KOPT-K1 (cell line): ENCODE measurements around the gene SATB2.

ENCODE experiments used
- H3K27ac ChIP-seq: fragments of 200-600 bp; sonication (generic); 2 replicates; pipeline ENCODE4 v1.5.1; 2016; ENCODE audit warnings: antibody characterized with exemption, mild to moderate bottlenecking, low read depth, low read length; ENCODE audit not compliant: poor library complexity, severe bottlenecking
- H3K36me3 ChIP-seq: fragments of 200-600 bp; sonication (generic); 2 replicates; pipeline ENCODE4 v1.5.1; 2017; ENCODE audit warnings: antibody characterized with exemption, mild to moderate bottlenecking, low read length, moderate library complexity; ENCODE audit not compliant: insufficient read depth
- H3K9me3 ChIP-seq: fragments of 200-600 bp; sonication (generic); 2 replicates; pipeline ENCODE4 v1.5.1; 2017; ENCODE audit warnings: antibody characterized with exemption, low read length, mild to moderate bottlenecking; ENCODE audit not compliant: insufficient read depth, poor library complexity, severe bottlenecking

SATB2 gene

GRCh38 chr2:199312931-199313330 lies 144.8 kb downstream of the SATB2 start:
- H3K36me3 ChIP-seq: no peaks in the 10 kb centered on the region
- no peaks in the 10 kb centered on the region for H3K9me3 ChIP-seq

GRCh38 chr2:199310771-199311585 lies 146.8 kb downstream of the SATB2 start:
- Histone ChIP-seq H3K36me3 (no peaks in the 10 kb centered on the region), H3K9me3 (no peaks in the 10 kb centered on the region), H3K27ac (no peak overlapping the region)

More at GRCh38 chr2:199312931-199313330, 144.8 kb downstream of the SATB2 start:
- H3K27ac ChIP-seq: no peak overlapping the region

- no peaks in the 10 kb centered on the region for H3K36me3 ChIP-seq
- no peak overlapping the region for H3K27ac ChIP-seq
- H3K9me3 ChIP-seq: no peaks in the 10 kb centered on the region
These were observed 147.8 kb downstream of the SATB2 start for GRCh38 chr2:199309973-199310372.

DNA sequence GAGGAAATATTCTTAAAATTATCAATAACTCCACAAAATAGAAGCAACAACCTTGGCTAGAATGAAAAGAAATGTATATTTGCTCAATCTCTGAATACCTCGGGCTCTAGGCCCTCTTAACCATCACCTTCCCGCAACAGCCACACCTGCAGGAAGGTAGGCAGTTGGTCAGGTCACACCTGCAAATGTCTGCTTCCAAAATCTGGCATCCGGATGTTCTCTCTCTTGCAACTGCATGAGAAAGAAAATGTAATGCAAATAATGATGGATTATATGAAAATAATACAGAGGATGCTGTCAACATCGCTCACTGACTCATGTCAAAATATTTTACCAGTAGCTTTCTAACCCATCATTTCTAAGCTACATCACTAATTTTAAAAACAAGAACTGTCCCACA lies 148.3 kb downstream of the SATB2 start:
- Histone ChIP-seq H3K9me3 (no peaks in the 10 kb centered on the region), H3K36me3 (no peaks in the 10 kb centered on the region), H3K27ac (no peak overlapping the region)

DNA sequence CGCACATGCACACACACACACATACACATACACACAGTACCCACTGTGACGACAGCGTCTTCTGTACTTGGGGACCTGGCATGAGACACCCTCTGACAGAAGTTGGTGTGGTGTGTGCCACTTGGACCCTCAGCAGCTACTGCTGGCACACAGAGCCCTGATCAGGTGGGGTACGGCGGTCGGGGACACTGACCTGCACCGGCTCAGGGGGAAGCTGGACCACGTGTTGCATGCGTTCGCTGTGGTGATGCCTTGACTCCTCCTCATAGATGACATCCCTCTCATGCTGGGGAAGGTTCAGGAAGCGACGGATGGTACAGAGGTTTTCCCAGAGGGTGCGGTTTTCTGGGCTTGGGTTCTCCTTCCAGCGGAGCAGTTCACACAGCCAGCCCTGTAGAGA lies 149.2 kb downstream of the SATB2 start:
- Histone ChIP-seq H3K9me3 (no peaks in the 10 kb centered on the region), H3K27ac (no peak overlapping the region), H3K36me3 (no peaks in the 10 kb centered on the region)

GRCh38 chr2:199307461-199307860 lies 150.3 kb downstream of the SATB2 start:
- no peak overlapping the region for H3K27ac ChIP-seq
- no peaks in the 10 kb centered on the region for H3K36me3 ChIP-seq
- no peaks in the 10 kb centered on the region for H3K9me3 ChIP-seq

DNA sequence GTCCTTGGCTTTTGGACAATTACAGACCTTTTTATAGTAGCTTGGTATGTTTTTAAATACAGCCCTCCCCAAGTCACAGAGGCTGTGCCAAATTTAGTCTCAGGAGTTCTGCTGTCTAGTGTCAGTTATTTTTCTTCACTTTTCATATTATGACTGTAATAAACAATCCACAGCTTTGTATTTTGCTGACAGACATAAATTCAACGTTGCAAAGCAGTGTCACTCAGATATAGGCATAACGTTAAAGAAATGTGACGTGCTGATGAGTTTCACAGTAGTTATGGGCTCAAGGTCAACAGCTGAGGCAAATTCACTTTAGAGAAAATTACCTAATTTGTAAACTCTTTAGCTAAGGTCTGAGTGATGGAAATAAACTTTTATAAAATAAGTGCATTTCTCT lies 151.6 kb downstream of the SATB2 start:
- H3K27ac ChIP-seq: no peak overlapping the region

GRCh38 chr2:199303728-199304177 lies 154.0 kb downstream of the SATB2 start:
- Histone ChIP-seq H3K36me3 (no peaks in the 10 kb centered on the region), H3K9me3 (no peaks in the 10 kb centered on the region), H3K27ac (no peak overlapping the region)

More for the DNA sequence above, 151.6 kb downstream of the SATB2 start:
- Histone ChIP-seq H3K36me3 (no peaks in the 10 kb centered on the region), H3K9me3 (no peaks in the 10 kb centered on the region)

DNA sequence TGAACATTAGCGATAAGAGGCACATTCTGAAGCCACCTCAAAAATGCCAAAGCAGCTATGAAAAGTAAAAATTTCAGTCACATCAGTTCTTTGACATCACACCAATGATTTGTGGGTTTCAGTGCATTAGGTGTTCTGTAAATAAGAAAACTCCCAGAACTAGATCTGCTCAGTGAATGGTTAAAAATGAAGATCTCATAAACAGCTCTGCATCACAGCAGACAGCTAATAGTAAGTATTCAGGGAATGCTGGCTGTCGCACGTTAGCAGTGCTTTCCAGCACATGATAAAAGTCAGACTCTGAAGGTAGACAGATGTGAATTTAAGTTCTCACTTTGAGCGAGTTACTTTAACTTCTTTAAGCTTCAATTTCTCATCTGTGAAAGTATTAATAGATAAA lies 154.9 kb downstream of the SATB2 start:
- H3K27ac ChIP-seq: no peak overlapping the region
- H3K9me3 ChIP-seq: no peaks in the 10 kb centered on the region
- no peaks in the 10 kb centered on the region for H3K36me3 ChIP-seq

DNA sequence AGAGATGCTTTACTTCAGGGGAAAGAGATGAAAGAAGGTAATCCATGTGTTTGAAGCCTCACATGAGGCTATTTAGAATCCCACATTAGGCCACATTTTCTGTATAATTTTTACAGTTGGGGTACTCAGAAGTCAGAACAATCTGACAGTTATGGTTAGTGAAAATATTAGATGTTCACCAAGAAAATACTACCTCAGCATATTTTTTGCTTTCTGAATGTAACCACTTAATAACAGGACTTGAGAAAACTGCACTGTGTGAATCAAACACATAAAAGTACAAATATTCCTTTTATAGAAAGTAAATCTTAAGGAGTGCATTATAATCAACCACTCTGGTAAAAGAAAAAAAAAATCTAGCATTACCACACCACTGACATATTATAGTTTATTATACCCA lies 169.3 kb downstream of the SATB2 start:
- no peaks in the 10 kb centered on the region for H3K36me3 ChIP-seq
- H3K27ac ChIP-seq: no peak overlapping the region
- no peaks in the 10 kb centered on the region for H3K9me3 ChIP-seq

- H3K27ac ChIP-seq: no peak overlapping the region
- H3K36me3 ChIP-seq: no peaks in the 10 kb centered on the region
- H3K9me3 ChIP-seq: no peaks in the 10 kb centered on the region
These were observed 175.4 kb downstream of the SATB2 start for GRCh38 chr2:199282309-199282708.

GRCh38 chr2:199279146-199279545 lies 178.6 kb downstream of the SATB2 start:
- no peak overlapping the region for H3K27ac ChIP-seq
- no peaks in the 10 kb centered on the region for H3K36me3 ChIP-seq
- H3K9me3 ChIP-seq: no peaks in the 10 kb centered on the region

GRCh38 chr2:199278099-199278498 lies 179.6 kb downstream of the SATB2 start:
- Histone ChIP-seq H3K36me3 (no peaks in the 10 kb centered on the region), H3K27ac (no peak overlapping the region), H3K9me3 (no peaks in the 10 kb centered on the region)

GRCh38 chr2:199273042-199273511 lies 184.7 kb downstream of the SATB2 start:
- Histone ChIP-seq H3K36me3 (no peaks in the 10 kb centered on the region), H3K9me3 (no peaks in the 10 kb centered on the region), H3K27ac (no peak overlapping the region)

DNA sequence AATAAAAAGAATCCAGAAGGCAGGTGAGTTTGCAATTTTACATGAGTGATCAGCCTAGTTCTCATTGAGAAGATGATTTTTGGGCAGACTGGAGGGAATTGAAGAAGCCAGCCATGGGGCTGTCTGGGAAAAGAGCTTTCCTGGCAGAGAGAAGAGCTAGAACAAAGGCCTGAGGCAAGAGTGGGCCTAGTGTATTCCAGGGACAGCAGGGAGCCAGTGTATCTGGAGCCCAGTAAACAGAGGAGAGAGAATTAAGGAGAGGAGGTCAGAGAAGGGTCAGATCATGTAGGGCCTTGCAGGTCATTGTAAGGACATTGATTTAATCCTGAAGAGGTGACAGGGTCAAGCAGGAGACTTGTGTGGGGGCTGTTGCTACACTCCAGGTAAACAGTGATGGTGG lies 195.8 kb downstream of the SATB2 start:
- H3K36me3 ChIP-seq: no peaks in the 10 kb centered on the region
- H3K27ac ChIP-seq: no peak overlapping the region
- H3K9me3 ChIP-seq: peaks cover 9% of the 10 kb centered on the region

- no peak overlapping the region for H3K27ac ChIP-seq
- H3K9me3 ChIP-seq: peaks cover 9% of the 10 kb centered on the region
- no peaks in the 10 kb centered on the region for H3K36me3 ChIP-seq
These were observed 196.5 kb downstream of the SATB2 start for GRCh38 chr2:199261239-199261638.
